HEK293 (cell line): ENCODE measurements around the gene FAM83E.

ENCODE experiments used
- ELK4 ChIP-seq: IDR thresholded peaks from 2 replicates; pipeline ENCODE4 v1.6.1; 2011; ENCODE audit warnings: mild to moderate bottlenecking, low read depth, low read length, borderline replicate concordance
- GFI1B ChIP-seq: fragments of 450-650 bp; formaldehyde crosslinking; IDR thresholded peaks from 2 replicates; pipeline ENCODE4 v1.5.1; 2016; ENCODE audit warnings: missing biosample characterization, missing genetic modification characterization
- HOXD13 ChIP-seq: sonication (generic); formaldehyde crosslinking; IDR thresholded peaks from 2 replicates; pipeline ENCODE4 v1.8.0; 2022; ENCODE audit warnings: missing genetic modification reagents, borderline replicate concordance
- IKZF3 ChIP-seq: fragments of 450-650 bp; IDR thresholded peaks from 2 replicates; pipeline ENCODE4 v1.5.0; 2018; ENCODE audit warnings: missing biosample characterization, mild to moderate bottlenecking, missing genetic modification characterization, moderate library complexity
- KLF10 ChIP-seq: fragments of 450-650 bp; IDR thresholded peaks from 2 replicates; pipeline ENCODE4 v1.5.1; 2018; ENCODE audit warnings: missing biosample characterization, mild to moderate bottlenecking, missing genetic modification characterization
- KLF17 ChIP-seq: fragments of 450-650 bp; formaldehyde crosslinking; IDR thresholded peaks from 2 replicates; pipeline ENCODE4 v1.5.1; 2016; ENCODE audit warnings: missing biosample characterization, missing genetic modification characterization
- KLF7 ChIP-seq: fragments of 450-650 bp; formaldehyde crosslinking; IDR thresholded peaks from 2 replicates; pipeline ENCODE4 v1.5.1; 2016; ENCODE audit warnings: missing biosample characterization, missing genetic modification characterization, borderline replicate concordance
- TRIM28 ChIP-seq: IDR thresholded peaks from 2 replicates; pipeline ENCODE4 v1.6.1; 2011; ENCODE audit warnings: low read length, control low read depth, borderline replicate concordance
- ZNF169 ChIP-seq: fragments of 450-650 bp; formaldehyde crosslinking; IDR thresholded peaks from 2 replicates; pipeline ENCODE4 v1.5.1; 2016; ENCODE audit warnings: missing biosample characterization, missing genetic modification characterization
- ZNF214 ChIP-seq: fragments of 450-650 bp; formaldehyde crosslinking; IDR thresholded peaks from 2 replicates; pipeline ENCODE4 v1.5.1; 2017; ENCODE audit warnings: missing biosample characterization, mild to moderate bottlenecking, missing genetic modification characterization, borderline replicate concordance
- ZNF274 ChIP-seq, 2 experiments: fragments of 200-500 bp in 1 of 2; fragments of 450-650 bp in 1 of 2; sonication (Bioruptor generic) in 1 of 2; formaldehyde crosslinking in 1 of 2; IDR thresholded peaks; 2 replicates each; pipeline versions ENCODE4 v1.5.1 to v1.6.1; 2014 to 2016; ENCODE audit warnings: borderline replicate concordance in 1 of 2, inconsistent platforms in 1 of 2, low read length in 1 of 2, missing biosample characterization in 1 of 2, missing genetic modification characterization in 1 of 2
- ZNF324 ChIP-seq: fragments of 450-650 bp; formaldehyde crosslinking; IDR thresholded peaks from 2 replicates; pipeline ENCODE4 v1.5.1; 2016; ENCODE audit warnings: missing biosample characterization, missing genetic modification characterization
- ZNF394 ChIP-seq: fragments of 450-650 bp; formaldehyde crosslinking; IDR thresholded peaks from 2 replicates; pipeline ENCODE4 v1.5.1; 2016; ENCODE audit warnings: missing biosample characterization, missing genetic modification characterization, mild to moderate bottlenecking, moderate library complexity, borderline replicate concordance
- ZNF426 ChIP-seq: fragments of 450-650 bp; formaldehyde crosslinking; IDR thresholded peaks from 2 replicates; pipeline ENCODE4 v1.5.1; 2017; ENCODE audit warnings: missing biosample characterization, missing genetic modification characterization, mild to moderate bottlenecking, inconsistent platforms, moderate library complexity
- ZNF555 ChIP-seq: fragments of 450-650 bp; formaldehyde crosslinking; conservative IDR thresholded peaks from 2 replicates; pipeline ENCODE4 v1.5.1; 2017; ENCODE audit warnings: missing biosample characterization, mild to moderate bottlenecking, missing genetic modification characterization, inconsistent platforms
- ZNF560 ChIP-seq: fragments of 450-650 bp; formaldehyde crosslinking; IDR thresholded peaks from 2 replicates; pipeline ENCODE4 v1.5.1; 2017; ENCODE audit warnings: missing biosample characterization, missing genetic modification characterization, borderline replicate concordance
- ZNF610 ChIP-seq: fragments of 450-650 bp; formaldehyde crosslinking; IDR thresholded peaks from 2 replicates; pipeline ENCODE4 v1.5.1; 2016; ENCODE audit warnings: missing biosample characterization, missing genetic modification characterization, borderline replicate concordance
- ZNF623 ChIP-seq: fragments of 450-650 bp; formaldehyde crosslinking; IDR thresholded peaks from 2 replicates; pipeline ENCODE4 v1.5.1; 2016; ENCODE audit warnings: missing biosample characterization, missing genetic modification characterization
- ZNF624 ChIP-seq: fragments of 450-650 bp; formaldehyde crosslinking; IDR thresholded peaks from 2 replicates; pipeline ENCODE4 v1.5.1; 2017; ENCODE audit warnings: missing biosample characterization, missing genetic modification characterization
- ZNF677 ChIP-seq: fragments of 450-650 bp; IDR thresholded peaks from 2 replicates; pipeline ENCODE4 v1.5.0; 2018; ENCODE audit warnings: missing biosample characterization, mild to moderate bottlenecking, missing genetic modification characterization, moderate library complexity
- ZNF747 ChIP-seq: fragments of 450-650 bp; formaldehyde crosslinking; IDR thresholded peaks from 2 replicates; pipeline ENCODE4 v1.5.1; 2016; ENCODE audit warnings: missing biosample characterization, missing genetic modification characterization
- ZSCAN30 ChIP-seq: fragments of 450-650 bp; IDR thresholded peaks from 2 replicates; pipeline ENCODE4 v1.5.1; 2018; ENCODE audit warnings: missing biosample characterization, mild to moderate bottlenecking, missing genetic modification characterization, moderate library complexity
- TF ChIP-seq, protein P1 (sequence below): fragments of 450-650 bp; formaldehyde crosslinking; IDR thresholded peaks from 2 replicates; pipeline ENCODE4 v1.5.1; 2016; ENCODE audit warnings: missing biosample characterization, missing genetic modification characterization
- TF ChIP-seq, protein P2 (sequence below): fragments of 450-650 bp; formaldehyde crosslinking; IDR thresholded peaks from 2 replicates; pipeline ENCODE4 v1.5.1; 2017; ENCODE audit warnings: missing biosample characterization, missing genetic modification characterization
- TF ChIP-seq, protein P3 (sequence below): fragments of 450-650 bp; formaldehyde crosslinking; conservative IDR thresholded peaks from 2 replicates; pipeline ENCODE4 v1.5.1; 2016; ENCODE audit warnings: low read depth, missing biosample characterization, missing genetic modification characterization

Gene FAM83E

DNA sequence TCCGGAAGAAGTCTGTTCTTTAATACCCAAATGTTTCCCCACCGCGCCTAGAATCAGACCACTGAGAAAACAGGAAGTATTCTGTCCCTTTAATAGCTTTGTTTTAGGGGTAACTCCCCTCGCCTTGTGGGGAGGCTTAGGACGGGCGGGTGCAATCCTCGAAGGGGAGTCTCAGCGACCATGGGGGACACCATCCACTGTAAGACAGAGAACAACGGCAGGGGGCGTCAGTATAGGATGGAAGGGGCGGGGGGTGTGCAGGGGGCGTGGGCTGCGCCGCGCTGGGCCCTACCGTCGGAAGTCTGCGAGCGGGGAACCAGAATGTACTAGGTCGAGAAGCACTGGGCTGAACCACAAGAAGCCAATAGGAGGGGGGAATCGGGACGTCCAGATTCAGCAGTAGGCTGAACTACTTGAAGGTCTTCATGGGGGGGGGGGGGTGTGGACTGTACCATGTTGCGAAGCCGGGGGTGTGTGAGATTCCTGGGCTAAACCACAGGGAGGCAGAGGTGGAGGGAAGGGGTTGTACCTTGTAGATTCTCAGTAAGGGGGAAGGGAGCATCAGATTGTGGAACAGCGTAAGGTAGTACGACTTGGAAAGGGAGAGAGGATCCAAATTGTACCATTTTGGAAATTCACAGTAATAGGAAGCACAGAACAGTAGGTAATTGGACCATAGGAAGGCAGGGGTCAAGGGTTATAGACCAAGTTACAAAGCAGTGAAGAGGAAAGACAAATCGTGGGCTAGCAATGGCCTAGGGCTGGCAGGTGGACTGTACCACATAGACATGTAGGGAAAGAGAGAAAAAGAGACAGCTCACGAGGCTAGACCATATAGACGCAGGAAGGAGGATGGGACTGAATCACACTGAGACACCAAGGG lies 23.3 kb upstream of the FAM83E start (continued):
- no peak for TF ChIP-seq ZNF274 (IDR thresholded peaks at IDR 0.05; ENCODE audit: low read length)
- no peak for TF ChIP-seq ZNF274 (tag by site-specific recombination; IDR thresholded peaks at IDR 0.05; ENCODE audit: borderline replicate concordance)
- TF ChIP-seq, protein P1, sequence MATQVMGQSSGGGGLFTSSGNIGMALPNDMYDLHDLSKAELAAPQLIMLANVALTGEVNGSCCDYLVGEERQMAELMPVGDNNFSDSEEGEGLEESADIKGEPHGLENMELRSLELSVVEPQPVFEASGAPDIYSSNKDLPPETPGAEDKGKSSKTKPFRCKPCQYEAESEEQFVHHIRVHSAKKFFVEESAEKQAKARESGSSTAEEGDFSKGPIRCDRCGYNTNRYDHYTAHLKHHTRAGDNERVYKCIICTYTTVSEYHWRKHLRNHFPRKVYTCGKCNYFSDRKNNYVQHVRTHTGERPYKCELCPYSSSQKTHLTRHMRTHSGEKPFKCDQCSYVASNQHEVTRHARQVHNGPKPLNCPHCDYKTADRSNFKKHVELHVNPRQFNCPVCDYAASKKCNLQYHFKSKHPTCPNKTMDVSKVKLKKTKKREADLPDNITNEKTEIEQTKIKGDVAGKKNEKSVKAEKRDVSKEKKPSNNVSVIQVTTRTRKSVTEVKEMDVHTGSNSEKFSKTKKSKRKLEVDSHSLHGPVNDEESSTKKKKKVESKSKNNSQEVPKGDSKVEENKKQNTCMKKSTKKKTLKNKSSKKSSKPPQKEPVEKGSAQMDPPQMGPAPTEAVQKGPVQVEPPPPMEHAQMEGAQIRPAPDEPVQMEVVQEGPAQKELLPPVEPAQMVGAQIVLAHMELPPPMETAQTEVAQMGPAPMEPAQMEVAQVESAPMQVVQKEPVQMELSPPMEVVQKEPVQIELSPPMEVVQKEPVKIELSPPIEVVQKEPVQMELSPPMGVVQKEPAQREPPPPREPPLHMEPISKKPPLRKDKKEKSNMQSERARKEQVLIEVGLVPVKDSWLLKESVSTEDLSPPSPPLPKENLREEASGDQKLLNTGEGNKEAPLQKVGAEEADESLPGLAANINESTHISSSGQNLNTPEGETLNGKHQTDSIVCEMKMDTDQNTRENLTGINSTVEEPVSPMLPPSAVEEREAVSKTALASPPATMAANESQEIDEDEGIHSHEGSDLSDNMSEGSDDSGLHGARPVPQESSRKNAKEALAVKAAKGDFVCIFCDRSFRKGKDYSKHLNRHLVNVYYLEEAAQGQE, result no peak
- no peak for TF ChIP-seq ZNF623 (tag by site-specific recombination)
- TF ChIP-seq, protein P2, sequence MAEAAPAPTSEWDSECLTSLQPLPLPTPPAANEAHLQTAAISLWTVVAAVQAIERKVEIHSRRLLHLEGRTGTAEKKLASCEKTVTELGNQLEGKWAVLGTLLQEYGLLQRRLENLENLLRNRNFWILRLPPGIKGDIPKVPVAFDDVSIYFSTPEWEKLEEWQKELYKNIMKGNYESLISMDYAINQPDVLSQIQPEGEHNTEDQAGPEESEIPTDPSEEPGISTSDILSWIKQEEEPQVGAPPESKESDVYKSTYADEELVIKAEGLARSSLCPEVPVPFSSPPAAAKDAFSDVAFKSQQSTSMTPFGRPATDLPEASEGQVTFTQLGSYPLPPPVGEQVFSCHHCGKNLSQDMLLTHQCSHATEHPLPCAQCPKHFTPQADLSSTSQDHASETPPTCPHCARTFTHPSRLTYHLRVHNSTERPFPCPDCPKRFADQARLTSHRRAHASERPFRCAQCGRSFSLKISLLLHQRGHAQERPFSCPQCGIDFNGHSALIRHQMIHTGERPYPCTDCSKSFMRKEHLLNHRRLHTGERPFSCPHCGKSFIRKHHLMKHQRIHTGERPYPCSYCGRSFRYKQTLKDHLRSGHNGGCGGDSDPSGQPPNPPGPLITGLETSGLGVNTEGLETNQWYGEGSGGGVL (tag by site-specific recombination), result no peak
- no peak for TF ChIP-seq KLF17 (tag by site-specific recombination)
- TF ChIP-seq ZNF560 (tag by site-specific recombination), result no peak
- TF ChIP-seq TRIM28, result no peak
- TF ChIP-seq ZNF610, result no peak
- no peak for TF ChIP-seq ZNF677
- 0 out of 2 replicates have a peak, but pooled peaks have one; percentile 14 for TF ChIP-seq GFI1B
- no peak for TF ChIP-seq ZNF214
- TF ChIP-seq ELK4, result no peak
- TF ChIP-seq, protein P3, sequence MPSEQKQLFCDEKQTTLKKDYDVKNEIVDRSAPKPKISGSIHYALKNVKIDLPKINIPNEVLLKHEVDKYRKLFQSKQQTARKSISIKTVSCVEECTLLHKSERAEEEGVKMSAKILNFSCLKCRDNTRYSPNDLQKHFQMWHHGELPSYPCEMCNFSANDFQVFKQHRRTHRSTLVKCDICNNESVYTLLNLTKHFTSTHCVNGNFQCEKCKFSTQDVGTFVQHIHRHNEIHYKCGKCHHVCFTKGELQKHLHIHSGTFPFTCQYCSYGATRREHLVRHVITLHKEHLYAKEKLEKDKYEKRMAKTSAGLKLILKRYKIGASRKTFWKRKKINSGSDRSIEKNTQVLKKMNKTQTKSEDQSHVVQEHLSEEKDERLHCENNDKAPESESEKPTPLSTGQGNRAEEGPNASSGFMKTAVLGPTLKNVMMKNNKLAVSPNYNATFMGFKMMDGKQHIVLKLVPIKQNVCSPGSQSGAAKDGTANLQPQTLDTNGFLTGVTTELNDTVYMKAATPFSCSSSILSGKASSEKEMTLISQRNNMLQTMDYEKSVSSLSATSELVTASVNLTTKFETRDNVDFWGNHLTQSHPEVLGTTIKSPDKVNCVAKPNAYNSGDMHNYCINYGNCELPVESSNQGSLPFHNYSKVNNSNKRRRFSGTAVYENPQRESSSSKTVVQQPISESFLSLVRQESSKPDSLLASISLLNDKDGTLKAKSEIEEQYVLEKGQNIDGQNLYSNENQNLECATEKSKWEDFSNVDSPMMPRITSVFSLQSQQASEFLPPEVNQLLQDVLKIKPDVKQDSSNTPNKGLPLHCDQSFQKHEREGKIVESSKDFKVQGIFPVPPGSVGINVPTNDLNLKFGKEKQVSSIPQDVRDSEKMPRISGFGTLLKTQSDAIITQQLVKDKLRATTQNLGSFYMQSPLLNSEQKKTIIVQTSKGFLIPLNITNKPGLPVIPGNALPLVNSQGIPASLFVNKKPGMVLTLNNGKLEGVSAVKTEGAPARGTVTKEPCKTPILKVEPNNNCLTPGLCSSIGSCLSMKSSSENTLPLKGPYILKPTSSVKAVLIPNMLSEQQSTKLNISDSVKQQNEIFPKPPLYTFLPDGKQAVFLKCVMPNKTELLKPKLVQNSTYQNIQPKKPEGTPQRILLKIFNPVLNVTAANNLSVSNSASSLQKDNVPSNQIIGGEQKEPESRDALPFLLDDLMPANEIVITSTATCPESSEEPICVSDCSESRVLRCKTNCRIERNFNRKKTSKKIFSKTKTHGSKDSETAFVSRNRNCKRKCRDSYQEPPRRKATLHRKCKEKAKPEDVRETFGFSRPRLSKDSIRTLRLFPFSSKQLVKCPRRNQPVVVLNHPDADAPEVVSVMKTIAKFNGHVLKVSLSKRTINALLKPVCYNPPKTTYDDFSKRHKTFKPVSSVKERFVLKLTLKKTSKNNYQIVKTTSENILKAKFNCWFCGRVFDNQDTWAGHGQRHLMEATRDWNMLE (tag by site-specific recombination), result no peak
- TF ChIP-seq KLF7 (tag by site-specific recombination), result 0 out of 2 replicates have a peak, but pooled peaks have one; percentile 15
- TF ChIP-seq HOXD13, result no peak
- TF ChIP-seq ZNF555, result no peak
- TF ChIP-seq IKZF3 (tag by site-specific recombination), result no peak
- peak; percentile 52; the same call in 1 of the 2 replicates for TF ChIP-seq ZNF169 (tag by site-specific recombination)
- TF ChIP-seq ZNF747 (tag by site-specific recombination), result 0 out of 2 replicates have a peak, but pooled peaks have one; percentile 21
- TF ChIP-seq ZSCAN30, result 0 out of 2 replicates have a peak, but pooled peaks have one; percentile 7
- no peak for TF ChIP-seq ZNF426 (tag by site-specific recombination)
- 0 out of 2 replicates have a peak, but pooled peaks have one; percentile 18 for TF ChIP-seq ZNF324 (tag by site-specific recombination)
- TF ChIP-seq ZNF624 (tag by site-specific recombination), result no peak
- peak; percentile 80 for TF ChIP-seq KLF10 (tag by site-specific recombination)
- no peak; the same call in 1 of the 2 replicates for TF ChIP-seq ZNF394 (tag by site-specific recombination)
